Mesendoderm (in vitro differentiated cells): ENCODE measurements around the gene LYRM2.

ENCODE experiments used
- DNase-seq: peaks from one replicate; pipeline ENCODE4 v3.0.0; 2013
- H2AK5ac ChIP-seq: 2 replicates; pipeline ENCODE4 v1.6.1; 2013; ENCODE audit warnings: low read length, inconsistent platforms
- H2BK120ac ChIP-seq: 2 replicates; pipeline ENCODE4 v1.6.1; 2013; ENCODE audit warnings: low read depth, mild to moderate bottlenecking, low read length, moderate library complexity, mixed read lengths
- H2BK15ac ChIP-seq: replicated peaks from 2 replicates; pipeline ENCODE4 v1.6.1; 2013; ENCODE audit warnings: low read depth, mild to moderate bottlenecking, moderate library complexity
- H2BK5ac ChIP-seq: 2 replicates; pipeline ENCODE4 v1.6.1; 2013; ENCODE audit warnings: low read length, inconsistent platforms
- H3K18ac ChIP-seq: 2 replicates; pipeline ENCODE4 v1.6.1; 2013; ENCODE audit warnings: mild to moderate bottlenecking, low read length, mixed read lengths
- H3K23ac ChIP-seq: one replicate; pipeline ENCODE4 v1.6.1; 2013; ENCODE audit warnings: low read length
- H3K27ac ChIP-seq: 2 replicates; pipeline ENCODE4 v1.5.1; 2013; ENCODE audit warnings: low read depth, mild to moderate bottlenecking, inconsistent platforms, low read length, moderate library complexity
- H3K27me3 ChIP-seq: 2 replicates; pipeline ENCODE4 v1.6.1; 2013; ENCODE audit warnings: low read length, control low read depth, mild to moderate bottlenecking, inconsistent platforms; ENCODE audit not compliant: insufficient read depth, poor library complexity
- H3K36me3 ChIP-seq: 2 replicates; pipeline ENCODE4 v1.6.1; 2013; ENCODE audit warnings: low read length, inconsistent platforms; ENCODE audit not compliant: control insufficient read depth, insufficient read depth
- H3K4ac ChIP-seq: one replicate; pipeline ENCODE4 v1.6.1; 2013; ENCODE audit warnings: low read depth, mild to moderate bottlenecking, low read length, moderate library complexity
- H3K4me1 ChIP-seq: 2 replicates; pipeline ENCODE4 v1.6.1; 2013; ENCODE audit warnings: low read depth, low read length, inconsistent platforms; ENCODE audit not compliant: control insufficient read depth
- H3K4me2 ChIP-seq: 2 replicates; pipeline ENCODE4 v1.6.1; 2013; ENCODE audit warnings: low read length
- H3K4me3 ChIP-seq: 2 replicates; pipeline ENCODE4 v1.5.1; 2013; ENCODE audit warnings: mild to moderate bottlenecking, low read length
- H3K56ac ChIP-seq: one replicate; pipeline ENCODE4 v1.6.1; 2013; ENCODE audit warnings: low read length
- H3K79me1 ChIP-seq: 2 replicates; pipeline ENCODE4 v1.6.1; 2013; ENCODE audit warnings: low read length, inconsistent platforms
- H3K79me2 ChIP-seq: 2 replicates; pipeline ENCODE4 v1.6.1; 2013; ENCODE audit warnings: mild to moderate bottlenecking, low read length; ENCODE audit not compliant: control insufficient read depth, insufficient read depth
- H3K9ac ChIP-seq: 2 replicates; pipeline ENCODE4 v1.6.1; 2013; ENCODE audit warnings: low read length, inconsistent platforms
- H4K5ac ChIP-seq: one replicate; pipeline ENCODE4 v1.6.1; 2013; ENCODE audit warnings: low read length
- H4K8ac ChIP-seq: one replicate; pipeline ENCODE4 v1.6.1; 2013; ENCODE audit warnings: low read depth, mild to moderate bottlenecking, control low read depth, low read length, moderate library complexity
- WGBS: extraction: QIAGEN DNeasy Blood & Tissue Kit; methylation state at CpG from one replicate; pipeline ENCODE4 v1.1.7; 2013; ENCODE audit warnings: low lambda C conversion rate, missing lambda C conversion rate; ENCODE audit not compliant: insufficient coverage; ENCODE audit errors: extremely low coverage; 5-methylcytosine and 5-hydroxymethylcytosine counted together

LYRM2 gene

GRCh38 chr6:89613790-89614189 lies 24.8 kb downstream of the LYRM2 start:
- H3K36me3 ChIP-seq, result no peaks in the 10 kb centered on the region
- no peak overlapping the region for H2BK15ac ChIP-seq
- H3K27ac ChIP-seq, result no peak overlapping the region
- no peak overlapping the region for H3K23ac ChIP-seq
- H3K4ac ChIP-seq, result no peak overlapping the region
- no peak for DNase-seq
- H4K5ac ChIP-seq, result no peak overlapping the region
- no peak overlapping the region for H2BK5ac ChIP-seq
- no peak overlapping the region for H3K18ac ChIP-seq
- no peak overlapping the region for H3K9ac ChIP-seq
- H3K79me2 ChIP-seq, result no peaks in the 10 kb centered on the region
- WGBS, result no CpG with 5 or more reads among the region's 5 CpGs
- H2AK5ac ChIP-seq, result no peak overlapping the region
- H3K4me1 ChIP-seq, result no peaks in the 10 kb centered on the region
- H3K27me3 ChIP-seq, result no peaks in the 10 kb centered on the region
- H3K56ac ChIP-seq, result no peak overlapping the region
- H2BK120ac ChIP-seq, result no peak overlapping the region
- H3K79me1 ChIP-seq, result no peaks in the 10 kb centered on the region
- no peak overlapping the region for H3K4me3 ChIP-seq
- no peak overlapping the region for H3K4me2 ChIP-seq
- no peak overlapping the region for H4K8ac ChIP-seq

GRCh38 chr6:89612121-89612520 lies 26.4 kb downstream of the LYRM2 start:
- no CpG with 5 or more reads among the region's 12 CpGs for WGBS
- Histone ChIP-seq H3K23ac (no peak overlapping the region), H3K56ac (no peak overlapping the region), H2BK5ac (no peak overlapping the region), H2AK5ac (no peak overlapping the region), H4K5ac (no peak overlapping the region), H3K18ac (no peak overlapping the region), H3K9ac (no peak overlapping the region), H3K36me3 (no peaks in the 10 kb centered on the region), H2BK15ac (no peak overlapping the region), H3K4me2 (no peak overlapping the region), H3K4me3 (no peak overlapping the region), H3K79me2 (no peaks in the 10 kb centered on the region), H3K79me1 (no peaks in the 10 kb centered on the region), H3K4ac (no peak overlapping the region), H2BK120ac (no peak overlapping the region), H3K4me1 (no peaks in the 10 kb centered on the region), H4K8ac (no peak overlapping the region), H3K27ac (no peak overlapping the region), H3K27me3 (no peaks in the 10 kb centered on the region)
- peak; percentile 51 for DNase-seq

GRCh38 chr6:89611666-89612065 lies 26.9 kb downstream of the LYRM2 start:
- Histone ChIP-seq H3K4me1 (no peaks in the 10 kb centered on the region), H2BK15ac (no peak overlapping the region), H3K18ac (no peak overlapping the region), H3K56ac (no peak overlapping the region), H2BK5ac (no peak overlapping the region), H3K27me3 (no peaks in the 10 kb centered on the region), H4K5ac (no peak overlapping the region), H4K8ac (no peak overlapping the region), H2BK120ac (no peak overlapping the region), H3K27ac (no peak overlapping the region), H3K36me3 (no peaks in the 10 kb centered on the region), H3K4me3 (no peak overlapping the region), H3K79me2 (no peaks in the 10 kb centered on the region), H2AK5ac (no peak overlapping the region), H3K4ac (no peak overlapping the region), H3K9ac (no peak overlapping the region), H3K23ac (no peak overlapping the region), H3K4me2 (no peak overlapping the region), H3K79me1 (no peaks in the 10 kb centered on the region)
- DNase-seq, result no peak

GRCh38 chr6:89610149-89610642 lies 28.4 kb downstream of the LYRM2 start:
- Histone ChIP-seq H3K36me3 (peaks cover 3% of the 10 kb centered on the region), H3K18ac (no peak overlapping the region), H3K23ac (no peak overlapping the region), H2BK5ac (no peak overlapping the region), H3K4ac (no peak overlapping the region), H3K4me3 (no peak overlapping the region), H3K27ac (no peak overlapping the region), H2AK5ac (no peak overlapping the region), H3K27me3 (no peaks in the 10 kb centered on the region), H3K56ac (no peak overlapping the region), H3K79me2 (no peaks in the 10 kb centered on the region), H3K4me1 (no peaks in the 10 kb centered on the region), H4K8ac (no peak overlapping the region), H3K9ac (no peak overlapping the region), H3K79me1 (no peaks in the 10 kb centered on the region), H3K4me2 (no peak overlapping the region), H4K5ac (no peak overlapping the region), H2BK15ac (no peak overlapping the region), H2BK120ac (no peak overlapping the region)
- no CpG with 5 or more reads among the region's 11 CpGs for WGBS
- peak; percentile 61 for DNase-seq

- Histone ChIP-seq H3K27ac (no peak overlapping the region), H3K79me1 (no peaks in the 10 kb centered on the region), H2BK15ac (no peak overlapping the region), H4K5ac (no peak overlapping the region), H2AK5ac (no peak overlapping the region), H2BK5ac (no peak overlapping the region), H3K4me2 (no peak overlapping the region), H3K23ac (no peak overlapping the region), H4K8ac (no peak overlapping the region), H2BK120ac (no peak overlapping the region), H3K9ac (no peak overlapping the region), H3K56ac (no peak overlapping the region), H3K4ac (no peak overlapping the region), H3K27me3 (no peaks in the 10 kb centered on the region), H3K79me2 (no peaks in the 10 kb centered on the region), H3K18ac (no peak overlapping the region), H3K4me1 (no peaks in the 10 kb centered on the region), H3K36me3 (peaks cover 3% of the 10 kb centered on the region), H3K4me3 (no peak overlapping the region)
- no CpG with 5 or more reads among the region's 5 CpGs for WGBS
- no peak for DNase-seq
Measured at GRCh38 chr6:89605861-89606260, 32.7 kb downstream of the LYRM2 start.

- H3K23ac ChIP-seq, result no peak overlapping the region
- no peak overlapping the region for H3K27ac ChIP-seq
- no CpG with 5 or more reads among the region's 5 CpGs for WGBS
- H2BK120ac ChIP-seq, result no peak overlapping the region
- H3K36me3 ChIP-seq, result peaks cover 3% of the 10 kb centered on the region
- H3K79me2 ChIP-seq, result no peaks in the 10 kb centered on the region
- no peaks in the 10 kb centered on the region for H3K79me1 ChIP-seq
- no peak overlapping the region for H3K56ac ChIP-seq
- no peak overlapping the region for H3K4me2 ChIP-seq
- no peak overlapping the region for H3K4ac ChIP-seq
- H3K27me3 ChIP-seq, result no peaks in the 10 kb centered on the region
- peak; percentile 36 for DNase-seq
- no peak overlapping the region for H2BK5ac ChIP-seq
- H3K4me1 ChIP-seq, result no peaks in the 10 kb centered on the region
- H2AK5ac ChIP-seq, result no peak overlapping the region
- H3K9ac ChIP-seq, result no peak overlapping the region
- no peak overlapping the region for H2BK15ac ChIP-seq
- no peak overlapping the region for H4K8ac ChIP-seq
- H4K5ac ChIP-seq, result no peak overlapping the region
- H3K18ac ChIP-seq, result no peak overlapping the region
- no peak overlapping the region for H3K4me3 ChIP-seq
Measured at GRCh38 chr6:89604653-89605052, 33.9 kb downstream of the LYRM2 start.
